B cell (primary cell): ENCODE measurements around the gene HOXB6. TPM values are rescaled to one million over a fixed set of nuclear protein-coding genes. Genes with fewer than 3 reads are reported as not detected.

ENCODE experiments used
- ATAC-seq: fragments of 200-7000 bp; cut with Tn5 transposase; one replicate; pipeline ENCODE4 v1.10.0; 2021; ENCODE audit warnings: low read depth, mild to moderate bottlenecking, moderate number of reproducible peaks, moderate library complexity
- CTCF ChIA-PET: fragments of 350-600 bp; sonication (Branson Sonifier 250); formaldehyde crosslinking; loops from one replicate; lab custom pipeline; 2021; ENCODE audit warnings: antibody characterized with exemption, inconsistent platforms; lab: Charles Lee
- POLR2A ChIA-PET: fragments of 350-600 bp; sonication (Branson Sonifier 250); formaldehyde crosslinking; loops from one replicate; lab custom pipeline; 2021; ENCODE audit warnings: antibody characterized with exemption; lab: Charles Lee
- DNase-seq: peaks from one replicate; pipeline ENCODE4 v3.0.0; 2013
- H2AFZ ChIP-seq: 2 replicates; pipeline ENCODE4 v1.6.1; 2012; ENCODE audit warnings: mild to moderate bottlenecking, low read depth, low read length; ENCODE audit not compliant: insufficient read depth, poor library complexity, severe bottlenecking
- H3K27ac ChIP-seq, 2 donors: 1 replicate in 1 of 2; 2 replicates in 1 of 2; pipeline ENCODE4 v1.5.1; 2012 to 2013; ENCODE audit warnings: low read length in 2 of 2, mild to moderate bottlenecking in 2 of 2, moderate library complexity in 1 of 2
- H3K27me3 ChIP-seq, 4 experiments: fragments of 200-600 bp in 1 of 4; sonication (generic) in 1 of 4; replicated peaks in 1 of 4; 1 replicate in 2 of 4; 2 replicates in 2 of 4; pipeline versions ENCODE4 v1.6.1 to v1.7.0; 2013 to 2016; ENCODE audit warnings: low read length in 3 of 4, mild to moderate bottlenecking in 2 of 4, mixed read lengths in 1 of 4, moderate library complexity in 1 of 4; ENCODE audit not compliant: insufficient read depth in 4 of 4, control insufficient read depth in 3 of 4; ENCODE audit errors: control extremely low read depth in 1 of 4
- H3K36me3 ChIP-seq, 2 experiments: replicated peaks in 1 of 2; 1 replicate in 1 of 2; 2 replicates in 1 of 2; pipeline versions ENCODE4 v1.6.1 to v1.7.1; 2013; ENCODE audit warnings: low read length in 1 of 2; ENCODE audit not compliant: insufficient read depth in 2 of 2, control insufficient read depth in 1 of 2; ENCODE audit errors: control extremely low read depth in 1 of 2, extremely low read depth in 1 of 2
- H3K4me1 ChIP-seq, 2 donors: fragments of 200-600 bp in 1 of 2; sonication (generic) in 1 of 2; 1 replicate in 1 of 2; 2 replicates in 1 of 2; pipeline versions ENCODE4 v1.5.1 to v1.6.1; 2013 to 2017; ENCODE audit warnings: low read length in 2 of 2; ENCODE audit not compliant: control insufficient read depth in 2 of 2, insufficient read depth in 2 of 2
- H3K4me2 ChIP-seq: replicated peaks from 2 replicates; pipeline ENCODE3; 2012; ENCODE audit warnings: mild to moderate bottlenecking, low read depth, low read length; ENCODE audit not compliant: poor library complexity, severe bottlenecking
- H3K4me3 ChIP-seq, 5 experiments: fragments of 200-600 bp in 1 of 5; sonication (generic) in 1 of 5; 1 replicate in 3 of 5; 2 replicates in 2 of 5; pipeline versions ENCODE4 v1.5.1 to v1.7.0; 2011 to 2016; ENCODE audit warnings: low read length in 4 of 5, mild to moderate bottlenecking in 4 of 5, low read depth in 2 of 5, control low read depth in 1 of 5, moderate library complexity in 1 of 5; ENCODE audit not compliant: insufficient read depth in 1 of 5; ENCODE audit errors: control extremely low read depth in 1 of 5, extremely low read depth in 1 of 5
- H3K79me2 ChIP-seq: fragments of 200-600 bp; sonication (generic); one replicate; pipeline ENCODE4 v1.6.0; 2016; ENCODE audit warnings: low read length; ENCODE audit not compliant: control insufficient read depth, insufficient read depth
- H3K9ac ChIP-seq: fragments of 200-600 bp; sonication (generic); 2 replicates; pipeline ENCODE4 v1.6.1; 2017; ENCODE audit warnings: mild to moderate bottlenecking, low read length, moderate library complexity
- H3K9me3 ChIP-seq, 3 donors: one replicate each; pipeline versions ENCODE4 v1.6.1 to v1.7.1; 2013; ENCODE audit warnings: low read length in 2 of 3; ENCODE audit not compliant: control insufficient read depth in 2 of 3, insufficient read depth in 1 of 3; ENCODE audit errors: control extremely low read depth in 1 of 3
- H4K20me1 ChIP-seq: 2 replicates; pipeline ENCODE4 v1.6.0; 2012; ENCODE audit warnings: mild to moderate bottlenecking, low read length; ENCODE audit not compliant: insufficient read depth, control insufficient read depth, poor library complexity, severe bottlenecking
- H3K27ac Mint-ChIP-seq: one replicate; pipeline ENCODE4 v1.8.0; 2021; ENCODE audit warnings: mixed read lengths
- H3K27me3 Mint-ChIP-seq: one replicate; pipeline ENCODE4 v1.8.0; 2021; ENCODE audit warnings: mixed read lengths
- H3K4me1 Mint-ChIP-seq: one replicate; pipeline ENCODE4 v1.8.0; 2021; ENCODE audit warnings: mixed read lengths
- H3K4me3 Mint-ChIP-seq: one replicate; pipeline ENCODE4 v1.8.0; 2021; ENCODE audit warnings: mixed read lengths
- H3K9me3 Mint-ChIP-seq: one replicate; pipeline ENCODE4 v1.8.0; 2022; ENCODE audit warnings: mixed read lengths; ENCODE audit not compliant: insufficient read depth
- CTCF ChIP-seq: fragments of 200-600 bp; IDR thresholded peaks from one replicate; pipeline ENCODE4 v1.8.0; 2022; ENCODE audit warnings: antibody characterized with exemption, mild to moderate bottlenecking
- EZH2 ChIP-seq: IDR thresholded peaks from 2 replicates; pipeline ENCODE4 v1.6.1; 2012; ENCODE audit warnings: borderline replicate concordance, low read depth, mild to moderate bottlenecking, moderate library complexity, low read length; ENCODE audit not compliant: insufficient read depth, poor library complexity, severe bottlenecking
- WGBS: methylation state at CpG from one replicate; pipeline ENCODE4 v1.1.5; 2013; ENCODE audit warnings: missing lambda C conversion rate; ENCODE audit not compliant: insufficient coverage; 5-methylcytosine and 5-hydroxymethylcytosine counted together
- intact Hi-C: fragments of 100-400 bp; cut with micrococcal nuclease; formaldehyde crosslinking; loops from one replicate; pipeline ENCODE4 v1.10.0; 2022
- polyA plus RNA-seq: library from polyadenylated mRNA; depleted of rRNA; stranded (reverse); fragments of >200 nt; gene quantifications from 2 replicates; pipeline ENCODE4 v1.2.3, GENCODE V29; 2012
- small RNA-seq: library from RNA; depleted of rRNA; stranded (forward); fragments of <200 nt; gene quantifications from one replicate; pipeline ENCODE3, GENCODE V24; 2012; ENCODE audit warnings: low replicate concordance, low read depth; ENCODE audit not compliant: insufficient read length
- total RNA-seq, 2 donors: library from RNA; stranded (reverse); fragments of 120-200 nt in 1 of 2; gene quantifications; 1 replicate in 1 of 2; 2 replicates in 1 of 2; pipeline versions ENCODE4 v1.2.3 to v1.2.4, GENCODE V29; 2013 to 2022

Gene HOXB6
- total and polyA plus RNA-seq, 2 donors (not counting 1 experiment from before 2014, with no cell fraction given): 0.10 TPM; not detected in 1

DNA sequence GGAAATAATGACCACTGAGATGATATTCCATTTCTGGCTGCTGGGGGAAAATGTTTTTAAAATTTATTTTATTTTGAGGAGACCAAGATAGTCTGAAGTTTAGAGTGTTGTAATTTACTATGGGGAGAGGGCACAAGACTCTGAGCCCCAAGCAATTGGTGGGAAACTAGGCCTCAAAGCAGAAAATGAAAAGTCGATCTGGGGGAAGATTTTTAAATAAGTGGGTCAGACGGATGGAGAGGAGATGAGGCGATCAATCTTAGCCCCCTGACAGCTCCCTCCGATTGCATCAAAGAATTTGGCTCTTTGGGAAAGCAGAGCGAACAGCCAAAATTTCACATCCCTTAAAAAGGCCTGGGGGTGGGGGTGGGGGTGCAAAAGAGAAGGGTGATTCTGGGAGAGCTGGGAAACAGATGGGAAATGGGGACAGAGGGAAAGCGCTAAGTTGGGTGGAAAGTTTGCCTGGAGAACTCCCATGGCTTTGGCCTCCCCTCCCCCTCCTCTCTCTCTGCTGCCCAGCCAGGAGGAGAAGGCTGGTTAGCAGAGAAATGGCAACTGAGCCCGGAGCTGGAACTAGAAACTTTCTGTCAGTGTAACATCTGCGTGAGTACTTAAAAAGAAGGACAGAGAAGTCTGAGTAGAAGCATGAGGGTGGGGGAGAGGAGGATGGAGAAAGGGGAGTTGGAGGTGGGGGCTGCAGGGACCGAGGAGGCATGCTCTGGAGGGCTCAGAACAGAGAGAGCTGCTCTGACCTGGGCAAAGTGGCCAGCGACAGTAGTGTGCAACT is 58.5 kb downstream of the HOXB6 start:
- DNase-seq: no peak
- Mint-ChIP-seq H3K27me3 (peaks cover 50% of the 10 kb centered on the region), H3K9me3 (no peaks in the 10 kb centered on the region), H3K27ac (no peak overlapping the region), H3K4me1 (peaks cover 27% of the 10 kb centered on the region), H3K4me3 (no peak overlapping the region)
- no peak overlapping the region for H3K27ac ChIP-seq
- H3K4me3 ChIP-seq: no peak overlapping the region
- H3K79me2 ChIP-seq: no peaks in the 10 kb centered on the region
- H4K20me1 ChIP-seq: no peaks in the 10 kb centered on the region
- ChIA-PET CTCF (interaction anchor here (0.6 to 1.5 kb wide), 3 partner anchors 54 to 296 kb away, joined by 3 to 4 read pairs (median 4); no protein-coding TSS in a partner anchor), POLR2A (interaction anchor here (0.6 kb wide), 2 partner anchors 661 to 942 kb away, joined by 3 to 8 read pairs; no protein-coding TSS in a partner anchor)
- no peak overlapping the region for H3K9ac ChIP-seq
- H3K9me3 ChIP-seq: peaks cover 0 to 12% (median 0%) of the 10 kb centered on the region in 3 donors
- H2AFZ ChIP-seq: no peak overlapping the region
- intact Hi-C loops: loop anchor here (10.0 kb wide), 1 partner anchor 52 kb away; no protein-coding TSS in a partner anchor
- H3K4me2 ChIP-seq: no peak overlapping the region
- no peak for ATAC-seq
- no peaks in the 10 kb centered on the region for H3K36me3 ChIP-seq
- TF ChIP-seq CTCF (no peak), EZH2 (no peak)
- H3K4me1 ChIP-seq: peaks cover 40 to 42% of the 10 kb centered on the region in 2 donors
- peaks cover 0 to 55% (median 21%) of the 10 kb centered on the region in 4 experiments for H3K27me3 ChIP-seq
- 35% methylated on average over 4 of the region's 10 CpGs for WGBS

Small RNA genes within 50 kb of the gene (small RNA-seq; reads per million reads assigned to genes)
- not detected for gene MIR196A1

Other genes with a start within 250 kb of the HOXB6 start
- gene SKAP1, start 174.8 kb downstream of the HOXB6 start, total RNA-seq: 33.1 TPM in 2 replicates
- 24.5 and 37.3 TPM in 2 replicates for gene SKAP1, start 174.8 kb downstream of the HOXB6 start, polyA plus RNA-seq
- not detected in 2 replicates for gene HOXB1, start 74.0 kb downstream of the HOXB6 start, total RNA-seq
- gene HOXB1, start 74.0 kb downstream of the HOXB6 start, polyA plus RNA-seq: not detected in 2 replicates
- gene HOXB2, start 59.9 kb downstream of the HOXB6 start, total RNA-seq: 6.1 and 8.1 TPM in 2 replicates
- 3.1 and 9.2 TPM in 2 replicates for gene HOXB2, start 59.9 kb downstream of the HOXB6 start, polyA plus RNA-seq
- 1.5 and 1.7 TPM in 2 replicates for gene HOXB4, start 26.6 kb downstream of the HOXB6 start, total RNA-seq
- gene HOXB4, start 26.6 kb downstream of the HOXB6 start, polyA plus RNA-seq: 0.32 and 0.85 TPM in 2 replicates
- 3.4 and 4.0 TPM in 2 replicates for gene HOXB3, start 14.7 kb downstream of the HOXB6 start, total RNA-seq
- 1.4 and 3.0 TPM in 2 replicates for gene HOXB3, start 14.7 kb downstream of the HOXB6 start, polyA plus RNA-seq
- not detected in 2 replicates for gene HOXB5, start 11.2 kb downstream of the HOXB6 start, total RNA-seq
- gene HOXB5, start 11.2 kb downstream of the HOXB6 start, polyA plus RNA-seq: not detected in 2 replicates
- gene HOXB7, start 6.0 kb upstream of the HOXB6 start, total RNA-seq: 0.36 and 1.3 TPM in 2 replicates
- 0.25 TPM in 1 of 2 replicates, not detected in the other for gene HOXB7, start 6.0 kb upstream of the HOXB6 start, polyA plus RNA-seq
- not detected in 2 replicates for gene HOXB8, start 10.3 kb upstream of the HOXB6 start, total RNA-seq
- gene HOXB8, start 10.3 kb upstream of the HOXB6 start, polyA plus RNA-seq: not detected in 2 replicates
- gene HOXB9, start 21.4 kb upstream of the HOXB6 start, total RNA-seq: not detected in 2 replicates
- gene HOXB9, start 21.4 kb upstream of the HOXB6 start, polyA plus RNA-seq: 0.04 and 0.07 TPM in 2 replicates
- gene PRAC1, start 117.5 kb upstream of the HOXB6 start, total RNA-seq: not detected in 2 replicates
- not detected in 2 replicates for gene PRAC1, start 117.5 kb upstream of the HOXB6 start, polyA plus RNA-seq
- gene PRAC2, start 118.2 kb upstream of the HOXB6 start, total RNA-seq: not detected in 2 replicates
- not detected in 2 replicates for gene PRAC2, start 118.2 kb upstream of the HOXB6 start, polyA plus RNA-seq
- not detected in 2 replicates for gene HOXB13, start 123.8 kb upstream of the HOXB6 start, total RNA-seq
- gene HOXB13, start 123.8 kb upstream of the HOXB6 start, polyA plus RNA-seq: not detected in 2 replicates
- not detected in 2 replicates for gene TTLL6, start 212.2 kb upstream of the HOXB6 start, total RNA-seq
- not detected in 2 replicates for gene TTLL6, start 212.2 kb upstream of the HOXB6 start, polyA plus RNA-seq
- gene CALCOCO2, start 226.0 kb upstream of the HOXB6 start, total RNA-seq: 139 and 148 TPM in 2 replicates
- 49.6 and 50.1 TPM in 2 replicates for gene CALCOCO2, start 226.0 kb upstream of the HOXB6 start, polyA plus RNA-seq